HepG2 (cell line): ENCODE data around the gene MRPL2. TPM values are rescaled to one million over a fixed set of nuclear protein-coding genes. Genes with fewer than 3 reads are reported as not detected.

Experiments used
- CERS6 ChIP-seq: sonication (generic); formaldehyde crosslinking; IDR thresholded peaks from 2 replicates; pipeline ENCODE4 v1.5.0; 2020; ENCODE audit warnings: missing genetic modification reagents
- CREB1 ChIP-seq, 2 experiments: fragments of 450-650 bp in 1 of 2; IDR thresholded peaks; 2 replicates each; pipeline ENCODE4 v1.6.1; 2016 to 2017; ENCODE audit warnings: control low read depth in 1 of 2, mild to moderate bottlenecking in 1 of 2, missing compliant biosample characterization in 1 of 2, missing genetic modification characterization in 1 of 2
- ETV5 ChIP-seq: IDR thresholded peaks from 2 replicates; pipeline ENCODE4 v1.6.1; 2018; ENCODE audit warnings: missing biosample characterization, missing genetic modification reagents, inconsistent platforms, borderline replicate concordance
- FOXA1 ChIP-seq, 2 experiments: fragments of 450-650 bp in 1 of 2; sonication (generic) in 1 of 2; formaldehyde crosslinking in 1 of 2; IDR thresholded peaks; 2 replicates each; pipeline versions ENCODE4 v1.4.0 to v1.6.1; 2016 to 2020; ENCODE audit warnings: missing genetic modification reagents in 1 of 2
- FOXK1 ChIP-seq: sonication (generic); formaldehyde crosslinking; IDR thresholded peaks from 2 replicates; pipeline ENCODE4 v1.4.0; 2020; ENCODE audit warnings: low read depth, missing genetic modification reagents, borderline replicate concordance
- HBP1 ChIP-seq: IDR thresholded peaks from 2 replicates; pipeline ENCODE4 v1.6.1; 2016; ENCODE audit warnings: low read depth, control low read depth
- HNF4G ChIP-seq, 2 experiments: sonication (generic) in 1 of 2; formaldehyde crosslinking in 1 of 2; IDR thresholded peaks; 2 replicates each; pipeline versions ENCODE4 v1.4.0 to v1.6.1; 2011 to 2020; ENCODE audit warnings: borderline replicate concordance in 2 of 2, low read depth in 2 of 2, mild to moderate bottlenecking in 2 of 2, low read length in 1 of 2, missing genetic modification reagents in 1 of 2, moderate library complexity in 1 of 2
- IRF9 ChIP-seq: sonication (generic); formaldehyde crosslinking; IDR thresholded peaks from 2 replicates; pipeline ENCODE4 v1.8.0; 2022; ENCODE audit warnings: missing genetic modification reagents, mild to moderate bottlenecking, borderline replicate concordance
- KMT2A ChIP-seq: sonication (generic); formaldehyde crosslinking; IDR thresholded peaks from 2 replicates; pipeline ENCODE4 v1.4.0; 2020; ENCODE audit warnings: missing genetic modification reagents
- MEIS2 ChIP-seq: sonication (generic); formaldehyde crosslinking; IDR thresholded peaks from 2 replicates; pipeline ENCODE4 v1.9.0; 2021; ENCODE audit warnings: mild to moderate bottlenecking, missing genetic modification reagents
- RFX3 ChIP-seq: IDR thresholded peaks from 2 replicates; pipeline ENCODE4 v1.6.1; 2016; ENCODE audit warnings: missing biosample characterization, missing genetic modification reagents
- SP4 ChIP-seq: sonication (generic); formaldehyde crosslinking; IDR thresholded peaks from 2 replicates; pipeline ENCODE4 v1.8.1; 2023; ENCODE audit warnings: mild to moderate bottlenecking, missing genetic modification reagents
- ZFY ChIP-seq: sonication (generic); formaldehyde crosslinking; IDR thresholded peaks from 2 replicates; pipeline ENCODE4 v1.4.0; 2020; ENCODE audit warnings: missing genetic modification reagents
- ZNF10 ChIP-seq: sonication (generic); formaldehyde crosslinking; IDR thresholded peaks from 2 replicates; pipeline ENCODE4 v1.4.0; 2020; ENCODE audit warnings: mild to moderate bottlenecking, low read depth, missing genetic modification reagents, borderline replicate concordance
- ZNF33B ChIP-seq: sonication (generic); formaldehyde crosslinking; IDR thresholded peaks from 2 replicates; pipeline ENCODE4 v1.5.1; 2020; ENCODE audit warnings: mild to moderate bottlenecking, missing genetic modification reagents
- ZNF354B ChIP-seq: sonication (generic); formaldehyde crosslinking; IDR thresholded peaks from 2 replicates; pipeline ENCODE4 v1.8.0; 2022; ENCODE audit warnings: mild to moderate bottlenecking, missing genetic modification reagents
- ZNF562 ChIP-seq: sonication (generic); formaldehyde crosslinking; IDR thresholded peaks from 2 replicates; pipeline ENCODE4 v1.8.0; 2022; ENCODE audit warnings: missing genetic modification reagents, borderline replicate concordance
- ZNF570 ChIP-seq: sonication (generic); formaldehyde crosslinking; IDR thresholded peaks from 2 replicates; pipeline ENCODE4 v1.4.0; 2020; ENCODE audit warnings: mild to moderate bottlenecking, missing genetic modification reagents, borderline replicate concordance
- polyA plus RNA-seq, 8 experiments: library from polyadenylated mRNA; depleted of rRNA in 3 of 8; stranded (reverse) in 7 of 8; unstranded in 1 of 8; fragments of >200 nt; fragmentation: Illumina TruSeq in 4 of 8; extraction: Trizol in 4 of 8; gene quantifications; 2 replicates each; pipeline versions ENCODE4 v1.2.1 to v1.2.3, GENCODE V29; 2011 to 2016; ENCODE audit warnings: low read depth in 4 of 8, missing spikeins in 1 of 8, mixed read lengths in 1 of 8; ENCODE audit not compliant: insufficient read depth in 1 of 8
- total RNA-seq, 5 experiments: library from RNA; depleted of rRNA; stranded (reverse); fragments of >200 nt; fragmentation: Illumina TruSeq; extraction: Trizol; gene quantifications; 2 replicates each; pipeline ENCODE4 v1.2.3, GENCODE V29; 2016; ENCODE audit warnings: low read depth in 1 of 5
- TF ChIP-seq, protein P1 (sequence below): sonication (generic); formaldehyde crosslinking; IDR thresholded peaks from 2 replicates; pipeline ENCODE4 v1.4.0; 2020; ENCODE audit warnings: mild to moderate bottlenecking, low read depth, missing genetic modification reagents
- TF ChIP-seq, protein P2 (sequence below): sonication (generic); formaldehyde crosslinking; conservative IDR thresholded peaks from 2 replicates; pipeline ENCODE4 v1.8.1; 2023; ENCODE audit warnings: missing genetic modification reagents

Gene MRPL2
- total and polyA plus RNA-seq, 2 of the 13 experiments (the other 11 are each of a cell fraction or from before 2014, with no cell fraction given) = 56.8 to 65.6 TPM

DNA sequence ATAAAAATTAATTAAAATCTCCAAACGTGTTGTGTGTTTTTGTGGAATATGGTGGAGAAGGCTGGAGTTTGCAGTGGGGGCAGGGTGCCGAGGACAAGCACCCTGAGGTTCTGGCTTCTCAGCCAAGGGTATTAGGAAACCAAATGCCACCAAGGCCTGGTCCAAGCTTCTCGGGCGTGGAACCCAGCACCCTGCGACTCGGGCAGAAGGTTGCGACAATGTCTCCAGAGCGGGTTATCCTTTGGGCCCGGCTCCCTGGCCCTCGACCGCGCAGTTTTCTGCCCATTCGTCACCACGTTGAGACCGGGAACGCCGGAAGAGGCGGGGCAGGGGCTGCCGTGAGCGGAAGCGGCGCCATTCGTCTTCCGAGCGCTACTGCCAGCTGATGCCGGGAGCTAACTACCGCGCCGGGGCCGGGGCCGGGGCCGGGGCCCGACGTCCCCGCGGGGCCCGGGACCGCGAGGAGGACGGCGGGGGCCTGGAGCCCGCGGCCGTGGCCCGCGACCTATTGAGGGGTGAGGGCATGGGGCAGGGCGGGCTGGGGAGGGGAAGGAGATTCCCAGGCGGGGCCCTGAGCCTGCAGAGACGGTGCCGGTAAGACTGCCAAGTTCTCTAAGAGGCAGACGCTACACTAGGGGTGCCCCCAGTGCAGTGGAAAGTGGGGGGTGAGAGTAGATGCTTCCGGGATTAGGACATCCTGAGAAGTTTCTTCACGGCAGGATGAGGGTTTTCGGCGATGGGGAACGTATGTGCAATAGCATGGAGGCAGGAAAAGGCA is 37.8 kb downstream of the MRPL2 start, which contains the start of gene RRP36 (continued):
- TF ChIP-seq, protein P1, sequence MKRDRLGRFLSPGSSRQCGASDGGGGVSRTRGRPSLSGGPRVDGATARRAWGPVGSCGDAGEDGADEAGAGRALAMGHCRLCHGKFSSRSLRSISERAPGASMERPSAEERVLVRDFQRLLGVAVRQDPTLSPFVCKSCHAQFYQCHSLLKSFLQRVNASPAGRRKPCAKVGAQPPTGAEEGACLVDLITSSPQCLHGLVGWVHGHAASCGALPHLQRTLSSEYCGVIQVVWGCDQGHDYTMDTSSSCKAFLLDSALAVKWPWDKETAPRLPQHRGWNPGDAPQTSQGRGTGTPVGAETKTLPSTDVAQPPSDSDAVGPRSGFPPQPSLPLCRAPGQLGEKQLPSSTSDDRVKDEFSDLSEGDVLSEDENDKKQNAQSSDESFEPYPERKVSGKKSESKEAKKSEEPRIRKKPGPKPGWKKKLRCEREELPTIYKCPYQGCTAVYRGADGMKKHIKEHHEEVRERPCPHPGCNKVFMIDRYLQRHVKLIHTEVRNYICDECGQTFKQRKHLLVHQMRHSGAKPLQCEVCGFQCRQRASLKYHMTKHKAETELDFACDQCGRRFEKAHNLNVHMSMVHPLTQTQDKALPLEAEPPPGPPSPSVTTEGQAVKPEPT (CRISPR knock-in tag) = no peak
- TF ChIP-seq ZNF570 (CRISPR knock-in tag) (0 out of 2 replicates have a peak, but pooled peaks have one; percentile 26), KMT2A (CRISPR knock-in tag) (peak; percentile 52; the same call in 1 of the 2 replicates), SP4 (CRISPR knock-in tag) (peak; percentile 81), CREB1 (IDR thresholded peaks at IDR 0.05) (peak; percentile 31; the same call in 1 of the 2 replicates), CREB1 (CRISPR knock-in tag; IDR thresholded peaks at IDR 0.05) (peak; percentile 63), HNF4G (IDR thresholded peaks at IDR 0.05; ENCODE audit: borderline replicate concordance, low read depth, low read length) (no peak; the same call in 1 of the 2 replicates), HNF4G (CRISPR knock-in tag; IDR thresholded peaks at IDR 0.05; ENCODE audit: borderline replicate concordance, low read depth) (no peak), FOXK1 (CRISPR knock-in tag) (0 out of 2 replicates have a peak, but pooled peaks have one; percentile 45), RFX3 (CRISPR knock-in tag) (no peak), ZNF10 (CRISPR knock-in tag) (no peak), ZNF33B (peak; percentile 84; the same call in 1 of the 2 replicates), ZNF354B (CRISPR knock-in tag) (no peak), ZFY (CRISPR knock-in tag) (peak; percentile 92), IRF9 (CRISPR knock-in tag) (peak; percentile 38; the same call in 1 of the 2 replicates), FOXA1 (IDR thresholded peaks at IDR 0.05) (no peak), FOXA1 (CRISPR knock-in tag; IDR thresholded peaks at IDR 0.05) (no peak), ZNF562 (CRISPR knock-in tag) (no peak), ETV5 (peak; percentile 76), CERS6 (CRISPR knock-in tag) (no peak), MEIS2 (peak; percentile 72; the same call in 1 of the 2 replicates), HBP1 (peak; percentile 58; the same call in 1 of the 2 replicates)
- TF ChIP-seq, protein P2, sequence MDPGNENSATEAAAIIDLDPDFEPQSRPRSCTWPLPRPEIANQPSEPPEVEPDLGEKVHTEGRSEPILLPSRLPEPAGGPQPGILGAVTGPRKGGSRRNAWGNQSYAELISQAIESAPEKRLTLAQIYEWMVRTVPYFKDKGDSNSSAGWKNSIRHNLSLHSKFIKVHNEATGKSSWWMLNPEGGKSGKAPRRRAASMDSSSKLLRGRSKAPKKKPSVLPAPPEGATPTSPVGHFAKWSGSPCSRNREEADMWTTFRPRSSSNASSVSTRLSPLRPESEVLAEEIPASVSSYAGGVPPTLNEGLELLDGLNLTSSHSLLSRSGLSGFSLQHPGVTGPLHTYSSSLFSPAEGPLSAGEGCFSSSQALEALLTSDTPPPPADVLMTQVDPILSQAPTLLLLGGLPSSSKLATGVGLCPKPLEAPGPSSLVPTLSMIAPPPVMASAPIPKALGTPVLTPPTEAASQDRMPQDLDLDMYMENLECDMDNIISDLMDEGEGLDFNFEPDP (CRISPR knock-in tag) = 0 out of 2 replicates have a peak, but pooled peaks have one; percentile 82
